GM12891 (cell line): ENCODE results near the gene HTT.

Experiments used
- DNase-seq: peaks from one replicate; pipeline ENCODE4 v3.0.0; 2011; ENCODE audit warnings: low spot score; ENCODE audit not compliant: insufficient read length
- FAIRE-seq: peaks from 2 replicates; lab custom pipeline; 2011; peaks lifted over from hg19 to GRCh38; lab: Jason Lieb, UNC
- PAX5 ChIP-seq: IDR thresholded peaks from 2 replicates; pipeline ENCODE4 v1.6.1; 2011; ENCODE audit warnings: low read length, moderate library complexity, mild to moderate bottlenecking; ENCODE audit not compliant: insufficient read depth, severe bottlenecking
- POLR2A ChIP-seq: IDR thresholded peaks from 2 replicates; pipeline ENCODE4 v1.6.1; 2011; ENCODE audit warnings: low read depth, low read length, control low read depth
- POLR2AphosphoS5 ChIP-seq: IDR thresholded peaks from 2 replicates; pipeline ENCODE4 v1.6.1; 2011; ENCODE audit warnings: low read depth, low read length, control low read depth
- POU2F2 ChIP-seq: IDR thresholded peaks from 2 replicates; pipeline ENCODE4 v1.6.1; 2011; ENCODE audit warnings: low read depth, mild to moderate bottlenecking, control low read depth, low read length, moderate library complexity
- SPI1 ChIP-seq: IDR thresholded peaks from 2 replicates; pipeline ENCODE4 v1.6.1; 2011; ENCODE audit warnings: low read depth, low read length, control low read depth
- TAF1 ChIP-seq: IDR thresholded peaks from 2 replicates; pipeline ENCODE4 v1.6.1; 2011; ENCODE audit warnings: low read depth, low read length, control low read depth

HTT gene

DNA sequence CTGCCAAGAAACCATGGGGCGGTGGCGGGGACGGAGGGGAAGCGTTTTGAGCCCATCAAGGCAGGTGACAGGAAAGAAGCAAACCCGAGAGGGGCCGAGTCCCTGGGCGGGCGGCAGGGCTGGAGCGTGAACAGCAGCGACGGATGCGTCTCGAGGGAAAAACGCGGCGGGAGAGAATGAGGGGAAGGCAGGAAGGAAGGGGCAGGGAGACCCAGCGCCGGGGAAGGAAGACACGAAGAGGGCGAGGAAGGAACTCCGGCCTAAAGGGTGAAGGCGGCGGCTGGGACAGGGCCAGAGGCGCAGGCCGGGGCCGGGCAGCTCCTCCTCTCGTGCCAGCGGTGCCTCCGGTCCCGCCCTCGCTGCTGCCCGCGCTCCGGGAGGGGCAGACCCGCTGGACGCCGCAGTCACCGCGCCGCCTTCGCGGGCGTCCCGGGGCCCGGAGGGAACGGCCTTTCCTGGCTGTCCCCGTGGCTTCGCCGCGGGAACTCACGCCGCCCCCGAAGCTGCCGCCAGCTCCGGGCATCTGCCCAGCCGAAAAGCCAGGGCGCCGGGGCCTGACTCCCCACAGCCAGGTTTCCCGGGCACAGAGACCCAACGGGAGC is 217.6 kb downstream of the HTT start:
- DNase-seq (no peak), FAIRE-seq (peak; percentile 33)
- TF ChIP-seq SPI1 (no peak), POLR2AphosphoS5 (no peak), TAF1 (no peak), POLR2A (no peak), PAX5 (no peak), POU2F2 (no peak)

DNA sequence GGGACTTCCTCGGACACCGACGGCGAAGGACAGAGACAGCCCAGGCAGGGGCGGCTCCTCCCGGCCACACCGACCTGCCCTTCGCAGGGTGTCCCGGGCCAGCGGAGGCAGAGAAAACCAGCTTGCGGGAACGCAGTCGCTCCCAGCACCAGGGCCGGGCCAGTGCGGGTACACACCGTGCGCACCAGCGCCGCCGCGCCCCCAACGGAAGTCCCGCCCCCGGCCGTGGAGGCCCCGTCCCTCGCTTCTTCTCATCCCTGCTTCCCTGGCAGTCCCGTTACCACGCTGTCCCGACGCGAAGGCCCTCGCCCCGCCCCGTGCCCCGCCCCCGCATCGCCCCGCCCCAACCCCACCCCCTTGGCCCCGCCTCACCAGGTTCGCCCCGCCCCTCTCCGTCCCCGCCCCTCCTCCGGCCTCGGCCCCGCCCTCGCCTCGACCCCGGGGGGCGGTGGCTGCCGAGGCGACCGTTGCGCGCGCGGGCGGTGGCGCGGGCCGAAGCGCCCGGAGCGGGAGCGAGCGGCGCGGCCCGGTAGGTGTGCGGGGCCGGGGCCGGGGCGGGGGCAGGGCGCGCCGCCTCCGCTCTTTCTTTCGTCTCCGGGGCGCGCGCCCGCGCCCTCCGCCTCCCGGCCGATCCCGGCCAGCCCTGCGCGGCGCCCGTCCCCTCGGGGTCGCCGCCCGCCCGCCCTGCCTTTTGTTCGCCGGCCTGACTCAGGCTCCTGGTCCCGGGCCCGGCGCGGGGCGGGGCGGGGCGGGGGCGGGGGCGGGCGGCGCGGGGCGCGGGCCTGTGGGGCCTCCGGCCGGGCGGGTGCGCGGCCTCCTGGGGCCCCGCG is 218.3 kb downstream of the HTT start, which contains the start of gene RGS12:
RGS12 (plus strand) TSS at position 451 of the 830 bp plus-strand sequence. CDS start 23,150 bp downstream, outside the sequence.
- DNase-seq (peak; percentile 94), FAIRE-seq (peak; percentile 82)
- TF ChIP-seq POLR2AphosphoS5: no peak
- no peak for TF ChIP-seq TAF1
- TF ChIP-seq POU2F2: no peak
- TF ChIP-seq SPI1: no peak
- no peak for TF ChIP-seq PAX5
- TF ChIP-seq POLR2A: no peak
